Esophagus squamous epithelium (tissue), 5 donors: ENCODE measurements around the gene CFAP74. TPM values are rescaled to one million over a fixed set of nuclear protein-coding genes. Genes with fewer than 3 reads are reported as not detected.
A peak's percentile ranks its signal among the peaks of the same experiment; 100 is the strongest.

Experiments
- DNase-seq: peaks from one replicate; lab custom pipeline; 2025; lab: John Stamatoyannopoulos, UW
- H3K27ac ChIP-seq, 4 donors: fragments of 200-600 bp; sonication (generic); one replicate each; pipeline ENCODE4 v1.5.1; 2016 to 2019; ENCODE audit warnings: mild to moderate bottlenecking in 1 of 4
- H3K27me3 ChIP-seq, 4 donors: fragments of 200-600 bp; sonication (generic); 1 replicate in 3 of 4; 2 replicates in 1 of 4; pipeline versions ENCODE4 v1.5.1 to v1.6.0; 2017 to 2021; ENCODE audit warnings: antibody characterized with exemption in 1 of 4
- H3K36me3 ChIP-seq, 3 donors: fragments of 200-600 bp; sonication (generic); one replicate each; pipeline ENCODE4 v1.5.1; 2016 to 2019
- H3K4me1 ChIP-seq, 3 donors: fragments of 200-600 bp; sonication (generic); one replicate each; pipeline ENCODE4 v1.5.1; 2017 to 2019
- H3K4me3 ChIP-seq, 4 donors: fragments of 200-600 bp; sonication (generic); 1 replicate in 3 of 4; 2 replicates in 1 of 4; pipeline ENCODE4 v1.5.1; 2016 to 2019; ENCODE audit warnings: mild to moderate bottlenecking in 2 of 4, moderate library complexity in 1 of 4
- H3K9me3 ChIP-seq, 3 donors: fragments of 200-600 bp; sonication (generic); one replicate each; pipeline ENCODE4 v1.5.1; 2016 to 2019
- POLR2A ChIP-seq, 4 donors: fragments of 450-650 bp; IDR thresholded peaks; one replicate each; pipeline ENCODE4 v1.6.1; 2017; ENCODE audit warnings: antibody characterized with exemption in 4 of 4, mild to moderate bottlenecking in 4 of 4, moderate library complexity in 3 of 4
- WGBS, 2 donors: methylation state at CpG; one replicate each; pipeline ENCODE4 v1.1.5; 2018; 5-methylcytosine and 5-hydroxymethylcytosine counted together
- intact Hi-C: fragments of 100-400 bp; cut with DNase I; formaldehyde crosslinking; loops from one replicate; pipeline ENCODE4 v1.15.0; 2022
- total RNA-seq, 4 donors: library from RNA; depleted of rRNA; stranded (reverse); fragments of >200 nt; gene quantifications; one replicate each; pipeline ENCODE4 v1.1.0, GENCODE V29; 2016
- TF ChIP-seq, protein P1 (sequence below), 6 experiments: fragments of 450-650 bp in 4 of 6; fragments of 200-600 bp in 2 of 6; sonication (generic) in 2 of 6; IDR thresholded peaks; one replicate each; pipeline ENCODE4 v1.5.1; 2016 to 2019; ENCODE audit warnings: antibody characterized with exemption in 6 of 6, mild to moderate bottlenecking in 4 of 6, moderate library complexity in 4 of 6
- donor health status: DM: yes; HTN: yes; CAD: no.

The CFAP74 gene
- total RNA-seq, 4 donors from 2014 or later = not detected

GRCh38 chr1:1959840-1960479 is 43.6 kb downstream of the CFAP74 start:
- no peaks in the 10 kb centered on the region for H3K9me3 ChIP-seq
- no peak overlapping the region for H3K27ac ChIP-seq
- peak overlapping the region in 1 of 4 donors; percentile 31 for H3K4me3 ChIP-seq
- H3K36me3 ChIP-seq = no peaks in the 10 kb centered on the region
- DNase-seq = no peak
- peaks cover 0 to 69% (median 0%) of the 10 kb centered on the region in 4 donors for H3K27me3 ChIP-seq
- TF ChIP-seq, protein P1, sequence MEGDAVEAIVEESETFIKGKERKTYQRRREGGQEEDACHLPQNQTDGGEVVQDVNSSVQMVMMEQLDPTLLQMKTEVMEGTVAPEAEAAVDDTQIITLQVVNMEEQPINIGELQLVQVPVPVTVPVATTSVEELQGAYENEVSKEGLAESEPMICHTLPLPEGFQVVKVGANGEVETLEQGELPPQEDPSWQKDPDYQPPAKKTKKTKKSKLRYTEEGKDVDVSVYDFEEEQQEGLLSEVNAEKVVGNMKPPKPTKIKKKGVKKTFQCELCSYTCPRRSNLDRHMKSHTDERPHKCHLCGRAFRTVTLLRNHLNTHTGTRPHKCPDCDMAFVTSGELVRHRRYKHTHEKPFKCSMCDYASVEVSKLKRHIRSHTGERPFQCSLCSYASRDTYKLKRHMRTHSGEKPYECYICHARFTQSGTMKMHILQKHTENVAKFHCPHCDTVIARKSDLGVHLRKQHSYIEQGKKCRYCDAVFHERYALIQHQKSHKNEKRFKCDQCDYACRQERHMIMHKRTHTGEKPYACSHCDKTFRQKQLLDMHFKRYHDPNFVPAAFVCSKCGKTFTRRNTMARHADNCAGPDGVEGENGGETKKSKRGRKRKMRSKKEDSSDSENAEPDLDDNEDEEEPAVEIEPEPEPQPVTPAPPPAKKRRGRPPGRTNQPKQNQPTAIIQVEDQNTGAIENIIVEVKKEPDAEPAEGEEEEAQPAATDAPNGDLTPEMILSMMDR (IDR thresholded peaks at IDR 0.05) = peak; percentile 40 to 93 (median 81)
- no peak for TF ChIP-seq POLR2A (IDR thresholded peaks at IDR 0.05)
- H3K4me1 ChIP-seq = peaks cover 0 to 13% (median 8%) of the 10 kb centered on the region in 3 donors
- intact Hi-C loops = loop anchor here (5.0 kb wide), 1 partner anchor 87 kb away; no protein-coding TSS in a partner anchor
- 14 to 18% methylated on average over 2 to 13 of the region's 23 CpGs for WGBS, 2 donors

GRCh38 chr1:1959459-1959839 is 44.1 kb downstream of the CFAP74 start:
- intact Hi-C loops = no loop called here
- Histone ChIP-seq H3K4me1 (peaks cover 0 to 13% (median 8%) of the 10 kb centered on the region in 3 donors), H3K4me3 (no peak overlapping the region), H3K9me3 (no peaks in the 10 kb centered on the region), H3K27ac (no peak overlapping the region), H3K36me3 (no peaks in the 10 kb centered on the region), H3K27me3 (peaks cover 0 to 64% (median 0%) of the 10 kb centered on the region in 4 donors)
- no peak for DNase-seq
- TF ChIP-seq, protein P1 (IDR thresholded peaks at IDR 0.05) = no peak
- no peak for TF ChIP-seq POLR2A (IDR thresholded peaks at IDR 0.05)
- 69 to 89% methylated on average over 3 to 7 of the region's 12 CpGs for WGBS, 2 donors

DNA sequence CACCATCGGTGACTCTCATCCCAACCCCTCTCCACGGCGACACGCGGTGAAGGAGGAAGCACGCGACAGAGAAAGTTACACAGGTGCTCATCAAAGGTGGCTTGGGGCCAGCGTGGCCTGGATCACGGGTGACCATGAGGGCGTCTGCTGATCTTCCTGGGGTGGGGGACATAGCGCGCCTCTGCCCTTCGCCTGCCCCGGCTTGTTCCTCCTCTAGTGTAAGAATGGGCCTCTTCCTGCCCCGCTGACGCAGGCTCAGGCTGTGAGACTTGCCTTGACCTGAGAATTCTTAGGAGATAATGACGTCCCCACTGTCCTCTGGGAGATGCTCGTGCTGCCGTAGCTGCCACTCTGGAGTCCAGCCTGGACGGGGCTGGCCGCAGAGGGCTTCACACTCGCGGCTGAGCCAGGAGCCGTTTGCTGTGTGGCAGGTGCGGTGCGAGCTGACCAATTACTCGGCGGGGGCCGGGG is 45.5 kb downstream of the CFAP74 start:
- intact Hi-C loops = no loop called here

GRCh38 chr1:1957533-1957961 is 46.0 kb downstream of the CFAP74 start:
- 87 to 100% methylated on average over 1 to 3 of the region's 22 CpGs for WGBS, 2 donors
- Histone ChIP-seq H3K4me1 (peaks cover 0 to 13% (median 8%) of the 10 kb centered on the region in 3 donors), H3K9me3 (no peaks in the 10 kb centered on the region), H3K4me3 (no peak overlapping the region), H3K27ac (no peak overlapping the region), H3K27me3 (peaks cover 0 to 64% (median 0%) of the 10 kb centered on the region in 4 donors), H3K36me3 (no peaks in the 10 kb centered on the region)
- intact Hi-C loops = no loop called here
- DNase-seq = no peak
- TF ChIP-seq POLR2A (IDR thresholded peaks at IDR 0.05) = no peak
- TF ChIP-seq, protein P1 (IDR thresholded peaks at IDR 0.05) = no peak

More for the DNA sequence above, 45.5 kb downstream of the CFAP74 start:
- WGBS, 2 donors = 65 to 70% methylated on average over 13 to 20 of the region's 29 CpGs
- Histone ChIP-seq H3K27ac (no peak overlapping the region), H3K4me1 (peaks cover 0 to 13% (median 8%) of the 10 kb centered on the region in 3 donors), H3K36me3 (no peaks in the 10 kb centered on the region), H3K9me3 (no peaks in the 10 kb centered on the region), H3K4me3 (no peak overlapping the region), H3K27me3 (peaks cover 0 to 60% (median 0%) of the 10 kb centered on the region in 4 donors)
- TF ChIP-seq, protein P1 (IDR thresholded peaks at IDR 0.05) = no peak
- no peak for TF ChIP-seq POLR2A (IDR thresholded peaks at IDR 0.05)
- no peak for DNase-seq
